Activated CD4-positive, alpha-beta T cell treated with anti-CD3 and anti-CD28 coated beads, Interleukin-2, amount 10 ng/mL, durations not matched to agents 24 days and 14 days (primary cell): Measurements from ENCODE around the gene UBXN1. TPM values are rescaled to one million over a fixed set of nuclear protein-coding genes. Genes with fewer than 3 reads are reported as not detected.

ENCODE experiments used
- DNase-seq: peaks from one replicate; pipeline ENCODE4 v3.0.0; 2022
- H3K27ac Mint-ChIP-seq: one replicate; pipeline ENCODE4 v1.8.0; 2022; ENCODE audit warnings: mild to moderate bottlenecking, mixed read lengths
- H3K27me3 Mint-ChIP-seq: one replicate; pipeline ENCODE4 v1.8.0; 2022; ENCODE audit warnings: mixed read lengths
- H3K36me3 Mint-ChIP-seq: one replicate; pipeline ENCODE4 v1.8.0; 2022; ENCODE audit warnings: low read depth, mild to moderate bottlenecking, mixed read lengths
- H3K4me1 Mint-ChIP-seq: one replicate; pipeline ENCODE4 v1.8.0; 2021; ENCODE audit warnings: mixed read lengths
- H3K4me3 Mint-ChIP-seq: one replicate; pipeline ENCODE4 v1.8.0; 2022; ENCODE audit warnings: mild to moderate bottlenecking, moderate library complexity, mixed read lengths
- H3K9me3 Mint-ChIP-seq: one replicate; pipeline ENCODE4 v1.8.0; 2021; ENCODE audit warnings: mixed read lengths
- intact Hi-C: fragments of 100-400 bp; cut with micrococcal nuclease; formaldehyde crosslinking; loops from one replicate; pipeline ENCODE4 v1.15.1; 2023
- total RNA-seq: library from RNA; stranded (reverse); gene quantifications from 2 replicates; pipeline ENCODE4 v1.2.3, GENCODE V29; 2022

The UBXN1 gene
- total RNA-seq, 1 donor from 2014 or later, result 118 TPM

GRCh38 chr11:62716206-62716605 is 37.3 kb upstream of the UBXN1 start:
- peaks cover 62% of the 10 kb centered on the region for H3K4me1 Mint-ChIP-seq
- peak overlapping the region; percentile 37 for H3K27ac Mint-ChIP-seq
- DNase-seq, result no peak
- no peaks in the 10 kb centered on the region for H3K27me3 Mint-ChIP-seq
- intact Hi-C loops, result no loop called here
- H3K36me3 Mint-ChIP-seq, result peaks cover 84% of the 10 kb centered on the region
- no peaks in the 10 kb centered on the region for H3K9me3 Mint-ChIP-seq
- H3K4me3 Mint-ChIP-seq, result no peak overlapping the region

- no peak for DNase-seq
- intact Hi-C loops, result no loop called here
- peaks cover 85% of the 10 kb centered on the region for H3K36me3 Mint-ChIP-seq
- no peaks in the 10 kb centered on the region for H3K27me3 Mint-ChIP-seq
- peak overlapping the region; percentile 80 for H3K27ac Mint-ChIP-seq
- H3K4me1 Mint-ChIP-seq, result peaks cover 58% of the 10 kb centered on the region
- H3K4me3 Mint-ChIP-seq, result peak overlapping the region; percentile 37
- no peaks in the 10 kb centered on the region for H3K9me3 Mint-ChIP-seq
These were observed 36.6 kb upstream of the UBXN1 start for GRCh38 chr11:62715150-62716130.

- Mint-ChIP-seq H3K27ac (peak overlapping the region; percentile 92), H3K9me3 (no peaks in the 10 kb centered on the region), H3K36me3 (peaks cover 83% of the 10 kb centered on the region), H3K4me3 (peak overlapping the region; percentile 75), H3K4me1 (peaks cover 62% of the 10 kb centered on the region), H3K27me3 (no peaks in the 10 kb centered on the region)
- intact Hi-C loops, result no loop called here
- DNase-seq, result peak; percentile 64
These were observed 34.5 kb upstream of the UBXN1 start for GRCh38 chr11:62713343-62713742.

GRCh38 chr11:62712861-62713260 is 34.0 kb upstream of the UBXN1 start:
- Mint-ChIP-seq H3K9me3 (no peaks in the 10 kb centered on the region), H3K4me3 (peak overlapping the region; percentile 75)

GRCh38 chr11:62712276-62712812 is 33.5 kb upstream of the UBXN1 start:
- peak overlapping the region; percentile 92 for H3K27ac Mint-ChIP-seq
- H3K9me3 Mint-ChIP-seq, result no peaks in the 10 kb centered on the region
- H3K36me3 Mint-ChIP-seq, result peaks cover 74% of the 10 kb centered on the region
- intact Hi-C loops, result no loop called here
- peaks cover 61% of the 10 kb centered on the region for H3K4me1 Mint-ChIP-seq
- no peaks in the 10 kb centered on the region for H3K27me3 Mint-ChIP-seq
- DNase-seq, result peak; percentile 65
- H3K4me3 Mint-ChIP-seq, result peak overlapping the region; percentile 75

More at GRCh38 chr11:62712861-62713260, 34.0 kb upstream of the UBXN1 start:
- Mint-ChIP-seq H3K27ac (peak overlapping the region; percentile 92), H3K27me3 (no peaks in the 10 kb centered on the region), H3K4me1 (peaks cover 62% of the 10 kb centered on the region), H3K36me3 (peaks cover 79% of the 10 kb centered on the region)
- intact Hi-C loops, result no loop called here
- DNase-seq, result peak; percentile 74

GRCh38 chr11:62710001-62710345 is 31.1 kb upstream of the UBXN1 start:
- Mint-ChIP-seq H3K36me3 (peaks cover 56% of the 10 kb centered on the region), H3K27me3 (no peaks in the 10 kb centered on the region), H3K4me1 (peaks cover 58% of the 10 kb centered on the region), H3K27ac (peak overlapping the region; percentile 95), H3K4me3 (peak overlapping the region; percentile 91), H3K9me3 (no peaks in the 10 kb centered on the region)
- intact Hi-C loops, result no loop called here
- peak; percentile 83 for DNase-seq

- Mint-ChIP-seq H3K9me3 (no peaks in the 10 kb centered on the region), H3K27me3 (no peaks in the 10 kb centered on the region), H3K4me1 (peaks cover 54% of the 10 kb centered on the region), H3K36me3 (peaks cover 53% of the 10 kb centered on the region), H3K27ac (peak overlapping the region; percentile 95), H3K4me3 (peak overlapping the region; percentile 91)
- DNase-seq, result peak; percentile 98
- intact Hi-C loops, result loop anchor here (1.0 to 5.0 kb wide), 9 partner anchors 18 to 118 kb away; partner anchors contain the start of genes EML3, GANAB, HNRNPUL2 and LBHD1
These were observed 30.6 kb upstream of the UBXN1 start for GRCh38 chr11:62709247-62710000.

- H3K4me1 Mint-ChIP-seq, result peaks cover 50% of the 10 kb centered on the region
- intact Hi-C loops, result loop anchor here (1.0 to 5.0 kb wide), 9 partner anchors 19 to 117 kb away; partner anchors contain the start of genes EML3, GANAB, HNRNPUL2 and LBHD1
- peak overlapping the region; percentile 91 for H3K4me3 Mint-ChIP-seq
- DNase-seq, result peak; percentile 85
- H3K27me3 Mint-ChIP-seq, result no peaks in the 10 kb centered on the region
- H3K36me3 Mint-ChIP-seq, result peaks cover 47% of the 10 kb centered on the region
- H3K27ac Mint-ChIP-seq, result peak overlapping the region; percentile 95
- H3K9me3 Mint-ChIP-seq, result no peaks in the 10 kb centered on the region
These were observed 29.9 kb upstream of the UBXN1 start for GRCh38 chr11:62708793-62709192.

- Mint-ChIP-seq H3K9me3 (no peaks in the 10 kb centered on the region), H3K36me3 (peaks cover 43% of the 10 kb centered on the region), H3K4me1 (peaks cover 46% of the 10 kb centered on the region), H3K4me3 (peak overlapping the region; percentile 91), H3K27ac (peak overlapping the region; percentile 95), H3K27me3 (no peaks in the 10 kb centered on the region)
- DNase-seq, result no peak
- intact Hi-C loops, result loop anchor here (2.0 to 5.0 kb wide), 4 partner anchors 36 to 96 kb away; partner anchors contain the start of genes EML3, LBHD1, ROM1 and TAF6L
These were observed 29.5 kb upstream of the UBXN1 start for GRCh38 chr11:62708392-62708791.

- no peaks in the 10 kb centered on the region for H3K9me3 Mint-ChIP-seq
- peak within 1 kb of the TSS; percentile 95 for H3K27ac Mint-ChIP-seq
- no peaks in the 10 kb centered on the region for H3K27me3 Mint-ChIP-seq
- intact Hi-C loops, result loop anchor here (5.0 kb wide), 2 partner anchors 65 to 95 kb away; partner anchors contain the start of genes EML3, ROM1 and TAF6L
- H3K36me3 Mint-ChIP-seq, result peaks cover 37% of the 10 kb centered on the region
- H3K4me1 Mint-ChIP-seq, result peaks cover 36% of the 10 kb centered on the region
- DNase-seq, result peak; percentile 66
- peak within 1 kb of the TSS; percentile 96 for H3K4me3 Mint-ChIP-seq
These were observed 28.5 kb upstream of the UBXN1 start, which contains the start of the genes BSCL2 and GNG3 for GRCh38 chr11:62707277-62707861. TSS of gene BSCL2 (minus strand) at chr11:62707424. CDS start at chr11:62707195, 229 bp downstream. TSS of gene GNG3 (plus strand) at chr11:62707676. CDS start at chr11:62708296, 620 bp downstream.

- intact Hi-C loops, result loop anchor here (5.0 kb wide), 2 partner anchors 65 to 95 kb away; partner anchors contain the start of genes EML3, ROM1 and TAF6L
- DNase-seq, result no peak
- H3K27ac Mint-ChIP-seq, result peak overlapping the region; percentile 71
- H3K36me3 Mint-ChIP-seq, result peaks cover 37% of the 10 kb centered on the region
- no peaks in the 10 kb centered on the region for H3K9me3 Mint-ChIP-seq
- peak overlapping the region; percentile 96 for H3K4me3 Mint-ChIP-seq
- no peaks in the 10 kb centered on the region for H3K27me3 Mint-ChIP-seq
- peaks cover 33% of the 10 kb centered on the region for H3K4me1 Mint-ChIP-seq
These were observed 28.0 kb upstream of the UBXN1 start for GRCh38 chr11:62706850-62707247.

- H3K4me1 Mint-ChIP-seq, result peaks cover 33% of the 10 kb centered on the region
- intact Hi-C loops, result loop anchor here (5.0 kb wide), 2 partner anchors 66 to 94 kb away; partner anchors contain the start of genes EML3, ROM1 and TAF6L
- peak overlapping the region; percentile 96 for H3K4me3 Mint-ChIP-seq
- no peaks in the 10 kb centered on the region for H3K27me3 Mint-ChIP-seq
- peaks cover 35% of the 10 kb centered on the region for H3K36me3 Mint-ChIP-seq
- peak; percentile 97 for DNase-seq
- H3K9me3 Mint-ChIP-seq, result no peaks in the 10 kb centered on the region
- peak overlapping the region; percentile 89 for H3K27ac Mint-ChIP-seq
These were observed 27.3 kb upstream of the UBXN1 start for GRCh38 chr11:62705880-62706849.
